G401 (cell line): ENCODE results near the gene BIVM. TPM values are rescaled to one million over a fixed set of nuclear protein-coding genes. Genes with fewer than 3 reads are reported as not detected.
A peak's percentile ranks its signal among the peaks of the same experiment; 100 is the strongest.

Experiments used
- DNase-seq: peaks from one replicate; pipeline ENCODE4 v3.0.0-alpha.2; 2015; ENCODE audit warnings: low spot score
- in situ Hi-C: cut with HindIII; loops from 2 replicates; pipeline ENCODE4 v1.10.0; 2016; ENCODE audit warnings: low sequenced_read_pairs, mixed read lengths
- total RNA-seq: library from RNA; depleted of rRNA; stranded (reverse); fragments of >200 nt; shearing (Covaris generic); gene quantifications from 2 replicates; pipeline ENCODE4 v1.2.3, GENCODE V29; 2014; rRNA removed

Gene BIVM
- total RNA-seq, 1 experiment from 2014 or later, result 20.0 TPM

DNA sequence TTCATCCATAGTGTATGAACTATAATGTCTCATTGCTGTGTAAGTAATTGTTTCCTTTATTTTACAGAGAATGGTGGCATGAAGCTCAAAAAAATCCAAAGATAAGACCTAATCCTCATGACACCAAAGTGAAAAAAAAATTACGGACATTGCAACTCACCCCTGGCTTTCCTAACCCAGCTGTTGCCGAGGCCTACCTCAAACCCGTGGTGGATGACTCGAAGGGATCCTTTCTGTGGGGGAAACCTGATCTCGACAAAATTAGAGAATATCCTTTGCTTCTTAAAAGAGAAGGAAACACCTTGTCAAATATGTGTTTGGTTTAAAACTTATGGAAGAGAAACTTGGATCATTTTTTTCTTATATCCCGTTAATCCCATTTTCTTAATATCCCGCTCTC is 73.2 kb downstream of the BIVM start:
- DNase-seq, result no peak
- in situ Hi-C loops, result no loop called here

DNA sequence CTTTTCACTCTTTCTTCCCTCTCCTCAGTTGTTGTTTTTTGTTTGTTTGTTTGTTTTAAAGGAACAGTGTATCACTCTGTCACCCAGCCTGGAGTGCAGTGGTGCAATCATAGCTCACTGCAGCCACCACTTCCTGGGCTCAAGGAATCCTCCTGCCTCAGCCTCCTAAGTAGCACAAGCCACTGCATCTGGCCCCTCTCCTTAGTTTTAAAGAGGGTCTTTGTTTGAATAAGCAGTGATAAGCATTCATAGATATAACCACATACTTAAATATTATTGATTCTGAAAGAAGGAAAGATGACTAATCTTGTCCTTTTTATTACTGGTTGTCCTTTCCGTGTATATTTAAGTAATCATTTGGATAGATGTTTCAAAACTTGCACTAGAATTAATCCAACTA is 73.6 kb downstream of the BIVM start:
- DNase-seq, result no peak
- in situ Hi-C loops, result no loop called here

DNA sequence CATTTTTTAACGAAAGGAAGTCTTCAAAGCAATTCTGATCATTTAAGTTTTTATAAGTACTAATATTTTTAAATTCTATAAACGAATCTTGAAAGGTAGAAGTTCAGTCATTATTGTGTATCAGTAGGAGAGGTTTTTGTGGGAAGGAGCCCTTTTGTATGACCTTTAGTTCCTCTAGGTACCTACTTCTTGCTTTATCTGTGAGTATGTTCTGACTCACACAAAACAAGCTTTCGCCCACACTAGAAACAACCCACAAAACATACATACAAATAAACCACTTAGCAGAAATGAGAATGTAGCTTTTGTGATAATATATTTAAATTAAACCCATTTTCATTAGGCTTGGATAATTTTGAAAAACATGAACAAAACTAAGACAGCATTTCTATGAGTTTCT is 74.7 kb downstream of the BIVM start:
- DNase-seq, result no peak
- in situ Hi-C loops, result no loop called here

DNA sequence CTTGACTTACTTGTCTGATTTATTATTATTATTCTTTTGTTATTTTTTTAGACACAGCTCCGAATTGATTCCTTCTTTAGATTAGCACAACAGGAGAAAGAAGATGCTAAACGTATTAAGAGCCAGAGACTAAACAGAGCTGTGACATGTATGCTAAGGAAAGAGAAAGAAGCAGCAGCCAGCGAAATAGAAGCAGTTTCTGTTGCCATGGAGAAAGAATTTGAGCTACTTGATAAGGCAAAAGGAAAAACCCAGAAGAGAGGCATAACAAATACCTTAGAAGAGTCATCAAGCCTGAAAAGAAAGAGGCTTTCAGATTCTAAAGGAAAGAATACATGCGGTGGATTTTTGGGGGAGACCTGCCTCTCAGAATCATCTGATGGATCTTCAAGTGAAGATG is 76.3 kb downstream of the BIVM start:
- DNase-seq, result no peak
- in situ Hi-C loops, result no loop called here

DNA sequence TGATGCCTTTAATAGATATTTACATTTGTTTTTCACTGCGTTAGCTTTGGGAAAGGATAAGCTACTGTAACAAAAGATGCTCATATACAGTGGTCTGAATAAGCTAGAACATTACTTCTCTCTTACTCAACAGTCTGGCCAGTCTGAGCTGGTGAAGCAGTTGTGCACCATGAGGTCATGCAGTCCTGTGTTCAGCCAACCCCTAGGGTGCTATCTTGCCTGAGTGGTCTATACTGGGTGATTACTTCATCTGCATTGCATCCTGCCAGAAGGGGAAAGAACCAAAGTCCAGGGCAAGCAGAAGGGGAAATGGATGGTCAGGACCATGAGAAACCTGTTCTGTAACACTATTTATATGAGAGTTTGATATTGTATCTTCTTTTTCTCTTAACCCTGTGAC is 78.4 kb downstream of the BIVM start:
- in situ Hi-C loops, result no loop called here
- no peak for DNase-seq

DNA sequence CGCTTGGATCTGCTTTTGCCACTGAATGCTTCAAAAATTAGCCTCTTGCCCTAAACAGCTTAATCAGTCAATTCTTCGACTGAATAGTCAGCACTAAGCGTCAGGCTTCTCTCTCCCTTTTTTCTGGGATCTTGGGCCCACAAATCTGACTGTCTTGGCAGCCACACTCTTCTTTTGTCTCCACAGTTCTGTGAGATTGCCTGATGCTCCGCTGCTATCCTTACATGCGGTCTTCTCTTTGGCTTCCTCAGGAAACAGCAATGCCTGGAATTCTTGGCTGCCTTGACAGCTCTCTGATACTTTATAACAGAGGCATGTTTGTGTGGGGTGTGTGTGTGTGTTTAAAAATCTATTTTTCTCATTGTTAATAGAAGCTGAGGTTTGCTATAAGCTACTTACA is 79.6 kb downstream of the BIVM start:
- in situ Hi-C loops, result no loop called here

DNA sequence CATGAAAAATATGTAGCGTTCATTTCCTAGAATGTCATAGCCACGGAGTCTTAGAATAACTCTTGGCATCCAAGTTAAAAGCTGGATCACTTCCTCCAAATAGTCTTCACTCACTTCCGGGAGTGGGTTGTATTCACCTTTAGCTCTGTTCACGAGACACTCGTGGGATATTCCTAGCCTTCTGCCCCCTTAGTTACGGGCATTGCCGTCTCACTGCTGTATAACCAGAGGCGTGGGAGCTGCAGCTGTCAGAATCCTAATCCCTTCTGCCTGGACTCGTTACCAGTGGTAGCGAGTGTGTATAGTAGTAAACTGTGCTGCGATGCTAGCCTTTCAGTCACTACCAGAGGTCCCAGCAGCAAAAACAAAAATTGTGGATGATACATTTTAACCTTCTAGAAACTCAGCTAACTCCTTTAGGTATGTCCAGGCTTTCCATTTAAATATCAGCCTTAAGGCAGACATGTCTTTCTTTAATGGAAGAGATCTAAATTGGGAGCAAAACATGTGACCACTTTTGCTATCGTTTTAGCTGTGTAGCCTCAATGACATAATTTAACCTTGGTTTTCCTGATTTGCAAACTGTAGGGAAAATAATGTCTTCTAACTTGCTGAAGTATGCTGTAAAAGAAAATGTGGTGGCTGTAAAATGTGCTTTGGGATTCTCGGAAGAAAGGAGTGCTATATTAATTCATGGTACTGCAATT is 81.0 kb downstream of the BIVM start:
- in situ Hi-C loops, result no loop called here
- DNase-seq, result no peak

More for the DNA sequence above, 79.6 kb downstream of the BIVM start:
- DNase-seq, result peak; percentile 47

DNA sequence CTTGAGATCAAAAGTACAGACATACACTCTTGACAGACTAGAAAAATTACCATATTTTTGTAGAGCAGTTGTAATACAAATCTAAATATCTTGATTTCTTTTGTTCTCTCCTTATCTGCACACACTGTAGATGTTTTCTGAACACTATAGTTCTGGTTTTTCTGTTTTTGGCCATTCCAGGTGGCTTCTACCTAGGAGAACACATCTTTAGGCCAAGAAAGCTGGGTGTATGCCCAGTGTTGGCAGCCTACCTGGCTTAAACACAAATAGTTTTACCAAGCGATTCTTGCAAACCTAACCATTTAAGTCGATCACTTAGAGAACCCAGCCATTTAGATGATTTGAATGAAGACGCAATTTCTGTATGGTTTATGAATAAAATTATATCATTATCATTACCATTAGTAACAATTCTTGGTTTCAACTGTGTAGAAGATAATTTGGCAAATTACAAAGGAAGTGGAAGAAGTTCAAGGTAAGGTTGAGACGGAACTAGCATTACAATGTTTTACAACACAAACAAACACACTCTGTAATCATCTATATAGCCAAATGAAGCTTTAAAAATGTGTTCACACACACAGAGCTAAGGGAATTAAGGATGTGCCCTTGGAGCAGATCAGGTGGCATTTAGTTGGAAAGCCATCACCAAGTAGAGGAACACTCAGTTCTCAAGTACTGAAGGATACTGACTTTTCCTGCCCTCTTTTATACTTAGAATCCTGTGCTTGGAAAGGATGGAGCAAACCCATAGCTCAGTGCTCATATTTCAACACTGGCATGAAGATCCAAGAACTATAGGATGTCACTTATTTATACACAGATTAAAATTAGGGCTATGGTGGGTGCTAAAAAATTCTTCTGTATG is 83.1 kb downstream of the BIVM start:
- in situ Hi-C loops, result no loop called here
- peak; percentile 97 for DNase-seq

Other genes starting within 250 kb of the BIVM start
- gene TPP2, start 202.1 kb upstream of the BIVM start, total RNA-seq, result 62.4 and 64.0 TPM in 2 replicates
- gene METTL21C, start 104.1 kb upstream of the BIVM start, total RNA-seq, result not detected in 2 replicates
- 38.2 and 60.5 TPM in 2 replicates for gene TEX30, start 25.3 kb upstream of the BIVM start, total RNA-seq
- 42.0 and 49.1 TPM in 2 replicates for gene POGLUT2, start 143 bp upstream of the BIVM start, total RNA-seq
- 15.9 and 50.2 TPM in 2 replicates for gene ERCC5, start 46.9 kb downstream of the BIVM start, total RNA-seq